Immature natural killer cell (primary cell): ENCODE measurements around the gene NFE2. TPM values are rescaled to one million over a fixed set of nuclear protein-coding genes. Genes with fewer than 3 reads are reported as not detected.

Experiments
- DNase-seq, 3 donors: peaks; one replicate each; pipeline ENCODE4 v3.0.0; 2022; ENCODE audit warnings: mixed read lengths in 1 of 3
- H3K27ac Mint-ChIP-seq, 6 donors: one replicate each; pipeline ENCODE4 v1.8.0; 2020; ENCODE audit warnings: mixed read lengths in 6 of 6, mild to moderate bottlenecking in 5 of 6, inconsistent platforms in 4 of 6, moderate library complexity in 3 of 6
- H3K27me3 Mint-ChIP-seq, 3 donors: one replicate each; pipeline ENCODE4 v1.8.0; 2020 to 2021; ENCODE audit warnings: low read depth in 3 of 3, mild to moderate bottlenecking in 3 of 3, mixed read lengths in 3 of 3, moderate library complexity in 3 of 3, inconsistent platforms in 1 of 3
- H3K36me3 Mint-ChIP-seq, 3 donors: one replicate each; pipeline ENCODE4 v1.8.0; 2020; ENCODE audit warnings: mixed read lengths in 3 of 3, inconsistent platforms in 2 of 3, mild to moderate bottlenecking in 2 of 3
- H3K4me1 Mint-ChIP-seq, 2 donors: one replicate each; pipeline ENCODE4 v1.8.0; 2020; ENCODE audit warnings: inconsistent platforms in 2 of 2, mild to moderate bottlenecking in 2 of 2, mixed read lengths in 2 of 2, moderate library complexity in 1 of 2
- H3K4me3 Mint-ChIP-seq, 5 donors: one replicate each; pipeline ENCODE4 v1.8.0; 2020; ENCODE audit warnings: mild to moderate bottlenecking in 5 of 5, mixed read lengths in 5 of 5, inconsistent platforms in 3 of 5, moderate library complexity in 3 of 5
- H3K9me3 Mint-ChIP-seq, 6 donors: one replicate each; pipeline ENCODE4 v1.8.0; 2020; ENCODE audit warnings: mild to moderate bottlenecking in 6 of 6, mixed read lengths in 6 of 6, inconsistent platforms in 4 of 6, moderate library complexity in 3 of 6
- polyA plus RNA-seq, 3 donors: library from polyadenylated mRNA; unstranded; fragments of 300-500 nt; fragmentation: Illumina TruSeq; gene quantifications; one replicate each; pipeline ENCODE4 v1.2.3, GENCODE V29; 2021

Gene NFE2
- polyA plus RNA-seq = 1 to 10 TPM; 1.6 to 3.6 (median 2.0) TPM

- Mint-ChIP-seq H3K27ac (peak within 1 kb of the TSS in 1 of 6 donors; percentile 69), H3K4me1 (peaks cover 45 to 60% of the 10 kb centered on the region in 2 donors), H3K4me3 (peak within 1 kb of the TSS in 4 of 5 donors; percentile 29 to 61 (median 52)), H3K9me3 (no peaks in the 10 kb centered on the region), H3K36me3 (no peaks in the 10 kb centered on the region), H3K27me3 (peaks cover 10 to 19% (median 16%) of the 10 kb centered on the region in 3 donors)
- no peak for DNase-seq
Measured at GRCh38 chr12:54300732-54301427, at the start of gene NFE2. TSS of gene NFE2 (minus strand) at chr12:54301015. CDS start at chr12:54295248, 5,767 bp downstream.

GRCh38 chr12:54349679-54350078, 48.9 kb upstream of the NFE2 start:
- H3K27ac Mint-ChIP-seq = peak overlapping the region in 1 of 6 donors; percentile 60
- no peaks in the 10 kb centered on the region for H3K4me1 Mint-ChIP-seq
- H3K9me3 Mint-ChIP-seq = no peaks in the 10 kb centered on the region
- peaks cover 0 to 4% (median 0%) of the 10 kb centered on the region in 3 donors for H3K27me3 Mint-ChIP-seq
- no peak overlapping the region for H3K4me3 Mint-ChIP-seq
- H3K36me3 Mint-ChIP-seq = peaks cover 30 to 52% (median 32%) of the 10 kb centered on the region in 3 donors
- no peak for DNase-seq

- H3K36me3 Mint-ChIP-seq = peaks cover 30 to 52% (median 32%) of the 10 kb centered on the region in 3 donors
- H3K4me1 Mint-ChIP-seq = no peaks in the 10 kb centered on the region
- H3K27me3 Mint-ChIP-seq = peaks cover 0 to 5% (median 0%) of the 10 kb centered on the region in 3 donors
- no peaks in the 10 kb centered on the region for H3K9me3 Mint-ChIP-seq
- no peak overlapping the region for H3K4me3 Mint-ChIP-seq
- DNase-seq = no peak
- no peak overlapping the region for H3K27ac Mint-ChIP-seq
Measured at GRCh38 chr12:54349036-54349435, 48.2 kb upstream of the NFE2 start.

GRCh38 chr12:54341378-54342300, 40.8 kb upstream of the NFE2 start:
- DNase-seq = no peak
- Mint-ChIP-seq H3K4me3 (no peak overlapping the region), H3K27ac (peak overlapping the region in 2 of 6 donors; percentile 27 to 34), H3K4me1 (peaks cover 7 to 18% of the 10 kb centered on the region in 2 donors), H3K27me3 (peaks cover 0 to 3% (median 0%) of the 10 kb centered on the region in 3 donors), H3K36me3 (peaks cover 15 to 48% (median 23%) of the 10 kb centered on the region in 3 donors), H3K9me3 (no peaks in the 10 kb centered on the region)

- no peak overlapping the region for H3K4me3 Mint-ChIP-seq
- H3K9me3 Mint-ChIP-seq = no peaks in the 10 kb centered on the region
- H3K27ac Mint-ChIP-seq = peak overlapping the region in 1 of 6 donors; percentile 27
- peaks cover 15 to 48% (median 23%) of the 10 kb centered on the region in 3 donors for H3K36me3 Mint-ChIP-seq
- peaks cover 0 to 3% (median 0%) of the 10 kb centered on the region in 3 donors for H3K27me3 Mint-ChIP-seq
- no peak for DNase-seq
- H3K4me1 Mint-ChIP-seq = peaks cover 8 to 23% of the 10 kb centered on the region in 2 donors
Measured at GRCh38 chr12:54340846-54341245, 40.0 kb upstream of the NFE2 start.

- peaks cover 15 to 38% (median 19%) of the 10 kb centered on the region in 3 donors for H3K36me3 Mint-ChIP-seq
- no peak for DNase-seq
- H3K9me3 Mint-ChIP-seq = no peaks in the 10 kb centered on the region
- H3K4me3 Mint-ChIP-seq = no peak overlapping the region
- H3K27me3 Mint-ChIP-seq = peaks cover 0 to 1% (median 0%) of the 10 kb centered on the region in 3 donors
- no peak overlapping the region for H3K27ac Mint-ChIP-seq
- peaks cover 9 to 26% of the 10 kb centered on the region in 2 donors for H3K4me1 Mint-ChIP-seq
Measured at GRCh38 chr12:54338698-54339296, 38.0 kb upstream of the NFE2 start.

GRCh38 chr12:54337854-54338650, 37.2 kb upstream of the NFE2 start:
- Mint-ChIP-seq H3K4me1 (peaks cover 13 to 32% of the 10 kb centered on the region in 2 donors), H3K27me3 (peaks cover 0 to 1% (median 0%) of the 10 kb centered on the region in 3 donors), H3K27ac (peak overlapping the region in 2 of 6 donors; percentile 2 to 66), H3K36me3 (peaks cover 13 to 31% (median 15%) of the 10 kb centered on the region in 3 donors), H3K9me3 (no peaks in the 10 kb centered on the region), H3K4me3 (no peak overlapping the region)
- no peak for DNase-seq

- Mint-ChIP-seq H3K36me3 (peaks cover 9 to 25% (median 12%) of the 10 kb centered on the region in 3 donors), H3K27ac (peak overlapping the region in 2 of 6 donors; percentile 2 to 66), H3K27me3 (peaks cover 0 to 1% (median 0%) of the 10 kb centered on the region in 3 donors), H3K4me3 (no peak overlapping the region), H3K4me1 (peaks cover 15 to 32% of the 10 kb centered on the region in 2 donors), H3K9me3 (no peaks in the 10 kb centered on the region)
- DNase-seq = no peak
Measured at GRCh38 chr12:54337280-54337842, 36.5 kb upstream of the NFE2 start.

GRCh38 chr12:54333420-54334034, 32.7 kb upstream of the NFE2 start:
- Mint-ChIP-seq H3K4me3 (no peak overlapping the region), H3K36me3 (no peaks in the 10 kb centered on the region), H3K27ac (peak overlapping the region in 4 of 6 donors; percentile 29 to 67 (median 52)), H3K4me1 (peaks cover 35 to 57% of the 10 kb centered on the region in 2 donors), H3K9me3 (no peaks in the 10 kb centered on the region), H3K27me3 (peaks cover 0 to under 1% (median 0%) of the 10 kb centered on the region in 3 donors)
- DNase-seq = no peak

- Mint-ChIP-seq H3K27ac (peak overlapping the region; percentile 81 to 88 (median 84)), H3K27me3 (peaks cover 0 to 2% (median 0%) of the 10 kb centered on the region in 3 donors), H3K4me3 (peak overlapping the region; percentile 18 to 59 (median 43)), H3K36me3 (no peaks in the 10 kb centered on the region), H3K4me1 (peaks cover 39 to 61% of the 10 kb centered on the region in 2 donors), H3K9me3 (no peaks in the 10 kb centered on the region)
- DNase-seq = no peak
Measured at GRCh38 chr12:54331461-54331860, 30.6 kb upstream of the NFE2 start.

GRCh38 chr12:54330442-54330841, 29.6 kb upstream of the NFE2 start:
- Mint-ChIP-seq H3K36me3 (no peaks in the 10 kb centered on the region), H3K4me3 (peak overlapping the region in 4 of 5 donors; percentile 44 to 59 (median 59)), H3K9me3 (no peaks in the 10 kb centered on the region), H3K27ac (peak overlapping the region; percentile 81 to 88 (median 87)), H3K27me3 (peaks cover 0 to 2% (median 0%) of the 10 kb centered on the region in 3 donors), H3K4me1 (peaks cover 43 to 61% of the 10 kb centered on the region in 2 donors)
- no peak for DNase-seq

GRCh38 chr12:54329759-54330158, 28.9 kb upstream of the NFE2 start:
- Mint-ChIP-seq H3K9me3 (no peaks in the 10 kb centered on the region), H3K36me3 (peaks cover 0 to 3% (median 0%) of the 10 kb centered on the region in 3 donors), H3K27me3 (peaks cover 4 to 7% (median 4%) of the 10 kb centered on the region in 3 donors), H3K4me1 (peaks cover 48 to 68% of the 10 kb centered on the region in 2 donors), H3K27ac (peak overlapping the region; percentile 35 to 86 (median 75)), H3K4me3 (no peak overlapping the region)
- DNase-seq = no peak
